DMS 273 treated with DMSO at 0.1 percent for 48 hours (cell line): ENCODE results near the gene NAGLU.
"Not testable (repeated sequence)": the region's sequence is repeated elsewhere in the genome, so short reads cannot be mapped to it uniquely, and the experiment has no call there.

Source experiments
- DNase-seq: peaks from one replicate; lab custom pipeline; 2025; lab: John Stamatoyannopoulos, UW

The NAGLU gene

GRCh38 chr17:42521666-42522262, 14.3 kb upstream of the NAGLU start:
- DNase-seq, result no peak

DNA sequence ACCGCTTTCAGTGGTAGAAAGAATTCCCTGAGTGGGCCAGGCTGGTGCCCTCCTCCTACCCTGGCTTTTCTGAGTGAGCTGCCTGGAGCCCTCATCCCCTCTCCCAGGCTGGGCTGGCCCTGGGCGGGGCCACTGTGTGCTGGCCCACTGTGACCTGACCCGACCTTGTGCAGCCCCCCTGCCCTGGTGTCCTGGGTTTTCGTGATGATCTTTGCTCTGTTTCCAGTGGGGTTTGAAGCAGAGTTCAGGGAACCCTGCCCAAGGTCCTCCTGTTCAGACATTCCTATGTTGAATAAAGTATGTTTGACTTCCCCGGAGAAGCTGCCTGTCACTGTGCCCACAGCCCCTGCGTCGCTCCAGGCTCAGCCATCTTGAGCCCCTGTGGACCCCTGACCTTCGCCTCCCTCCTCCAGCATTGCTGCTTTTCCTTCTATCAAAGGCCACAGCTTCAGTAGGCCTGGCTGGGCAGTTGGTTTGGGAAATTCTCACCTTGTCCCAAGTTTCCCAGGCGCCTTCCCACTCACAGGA, 13.7 kb upstream of the NAGLU start:
- DNase-seq, result no peak

DNA sequence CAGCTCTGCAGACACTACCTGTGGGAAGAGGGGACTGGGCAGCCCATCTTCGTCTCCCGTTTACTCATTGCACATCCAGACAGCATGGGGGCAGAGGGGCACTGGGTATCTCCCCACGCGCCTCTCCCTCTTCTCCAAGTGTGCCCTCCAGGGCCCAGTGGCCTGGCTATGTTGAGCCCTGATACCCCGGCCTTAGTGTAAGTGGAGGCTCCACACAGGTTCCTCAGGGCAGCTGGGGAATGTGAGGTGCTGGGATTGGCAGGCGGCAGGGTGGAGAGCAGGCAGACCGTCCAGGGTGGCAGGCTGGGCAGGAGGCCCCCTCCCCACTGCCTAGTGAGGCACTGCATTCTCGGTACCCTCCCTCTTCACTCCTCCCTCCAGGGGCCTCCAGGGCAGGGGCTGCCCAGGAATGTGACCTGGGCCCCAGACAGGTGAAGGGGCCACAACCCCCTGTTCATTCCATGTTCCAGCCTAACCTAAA, 13.2 kb upstream of the NAGLU start:
- no peak for DNase-seq

DNA sequence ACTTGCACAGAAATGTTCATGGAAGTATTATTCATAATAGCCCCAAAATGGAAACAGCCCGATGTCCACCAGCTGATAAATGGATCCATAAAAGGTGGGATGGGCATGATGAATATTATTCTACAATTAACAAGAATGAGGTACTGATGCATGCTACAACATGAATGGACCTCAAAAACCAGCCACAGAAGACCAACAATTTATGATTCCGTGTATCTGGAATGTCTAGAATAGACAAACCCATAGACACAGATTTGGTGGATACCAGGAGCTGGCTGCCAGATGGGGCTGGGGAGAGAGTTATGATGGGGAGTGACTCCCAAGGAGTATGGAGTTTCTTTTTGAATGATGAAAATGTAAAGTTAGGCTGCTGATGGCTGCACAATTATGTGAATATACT, 10.8 kb upstream of the NAGLU start:
- DNase-seq, result no peak

- DNase-seq, result no peak
These were observed 10.0 kb upstream of the NAGLU start for GRCh38 chr17:42526031-42526444.

DNA sequence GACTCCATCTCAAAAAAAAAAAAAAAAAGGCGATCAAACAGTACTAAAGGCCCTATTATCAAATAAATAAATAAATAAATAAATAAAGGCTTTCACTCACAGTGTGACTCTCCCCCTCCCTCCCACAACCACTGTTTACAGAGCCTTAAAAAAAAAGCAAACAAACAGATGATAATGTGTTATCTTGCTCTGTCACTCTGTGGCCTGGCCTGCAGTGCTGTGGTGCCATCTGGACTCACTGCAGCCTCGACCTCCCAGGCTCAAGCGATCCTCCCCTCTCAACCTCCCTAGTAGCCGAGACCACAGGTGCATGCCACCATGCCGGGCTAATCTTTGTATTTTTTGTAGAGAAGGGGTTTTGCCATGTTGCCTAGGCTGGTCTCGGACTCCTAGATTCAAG, 8.1 kb upstream of the NAGLU start:
- no peak for DNase-seq

- DNase-seq, result no peak
These were observed 7.0 kb upstream of the NAGLU start for GRCh38 chr17:42529061-42529460.

DNA sequence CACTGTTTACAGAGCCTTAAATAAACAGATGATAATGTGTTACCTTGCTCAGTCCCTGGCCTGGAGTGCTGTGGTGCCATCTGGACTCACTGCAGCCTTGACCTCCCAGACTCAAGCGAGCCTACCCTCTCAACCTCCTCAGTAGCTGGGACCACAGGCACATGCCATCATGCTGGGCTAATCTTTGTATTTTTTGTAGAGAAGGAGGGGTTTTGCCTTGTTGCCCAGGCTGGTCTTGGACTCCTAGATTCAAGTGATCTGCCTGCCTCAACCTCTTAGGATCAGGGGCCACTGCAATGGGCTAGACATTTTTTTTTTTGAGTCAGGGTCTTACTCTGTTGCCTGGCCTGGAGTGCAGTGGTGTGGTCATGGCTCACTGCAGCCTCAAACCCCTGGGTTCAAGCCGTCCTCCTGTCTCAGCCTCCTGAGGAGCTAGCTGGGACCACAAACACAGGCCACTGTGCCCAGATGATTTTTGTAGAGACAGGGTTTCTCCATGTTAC, 5.0 kb upstream of the NAGLU start:
- DNase-seq, result no peak

DNA sequence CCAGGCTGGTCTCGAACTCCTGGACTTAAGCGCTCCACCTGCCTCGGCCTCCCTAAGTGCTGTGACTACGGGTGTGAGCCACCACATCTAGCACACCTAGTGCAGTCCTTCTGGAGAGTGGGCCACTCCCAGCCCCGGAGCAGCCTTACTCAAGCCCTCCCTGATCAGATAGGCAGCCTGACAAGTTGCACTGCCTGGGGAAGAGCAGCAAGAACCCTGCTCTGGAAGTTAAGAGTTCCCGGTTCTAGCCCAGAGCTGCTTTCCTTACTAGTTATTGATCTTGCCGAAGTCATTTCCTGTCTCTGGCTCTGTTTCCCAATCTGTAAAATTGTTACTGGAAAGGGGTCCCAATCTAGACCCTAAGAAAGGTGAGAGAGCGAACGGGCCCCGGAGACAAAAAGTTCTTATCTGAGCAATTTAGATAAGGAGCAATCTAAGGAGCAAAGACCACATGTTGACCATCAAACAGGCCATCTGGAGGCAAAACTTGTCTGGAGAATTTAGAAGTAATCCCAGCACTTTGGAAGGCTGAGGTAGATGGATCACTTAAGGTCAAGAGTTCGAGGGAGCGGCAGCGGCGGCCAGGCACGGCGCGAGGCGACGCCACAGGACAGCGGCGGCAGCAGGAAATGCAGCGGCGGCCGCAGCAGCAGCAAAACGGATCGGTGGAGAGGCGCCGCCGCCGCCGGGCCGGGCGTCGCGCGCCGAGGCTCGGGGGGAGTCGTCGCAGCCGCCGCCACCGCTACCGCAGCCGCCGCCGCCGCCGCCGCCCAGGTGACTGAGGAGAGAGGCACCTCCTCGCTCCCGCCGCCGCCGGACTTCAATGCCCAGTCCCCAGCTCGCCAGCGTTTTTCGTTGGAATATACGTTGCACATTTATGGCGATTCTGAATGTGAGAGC, 4.3 kb upstream of the NAGLU start:
- no peak for DNase-seq

DNA sequence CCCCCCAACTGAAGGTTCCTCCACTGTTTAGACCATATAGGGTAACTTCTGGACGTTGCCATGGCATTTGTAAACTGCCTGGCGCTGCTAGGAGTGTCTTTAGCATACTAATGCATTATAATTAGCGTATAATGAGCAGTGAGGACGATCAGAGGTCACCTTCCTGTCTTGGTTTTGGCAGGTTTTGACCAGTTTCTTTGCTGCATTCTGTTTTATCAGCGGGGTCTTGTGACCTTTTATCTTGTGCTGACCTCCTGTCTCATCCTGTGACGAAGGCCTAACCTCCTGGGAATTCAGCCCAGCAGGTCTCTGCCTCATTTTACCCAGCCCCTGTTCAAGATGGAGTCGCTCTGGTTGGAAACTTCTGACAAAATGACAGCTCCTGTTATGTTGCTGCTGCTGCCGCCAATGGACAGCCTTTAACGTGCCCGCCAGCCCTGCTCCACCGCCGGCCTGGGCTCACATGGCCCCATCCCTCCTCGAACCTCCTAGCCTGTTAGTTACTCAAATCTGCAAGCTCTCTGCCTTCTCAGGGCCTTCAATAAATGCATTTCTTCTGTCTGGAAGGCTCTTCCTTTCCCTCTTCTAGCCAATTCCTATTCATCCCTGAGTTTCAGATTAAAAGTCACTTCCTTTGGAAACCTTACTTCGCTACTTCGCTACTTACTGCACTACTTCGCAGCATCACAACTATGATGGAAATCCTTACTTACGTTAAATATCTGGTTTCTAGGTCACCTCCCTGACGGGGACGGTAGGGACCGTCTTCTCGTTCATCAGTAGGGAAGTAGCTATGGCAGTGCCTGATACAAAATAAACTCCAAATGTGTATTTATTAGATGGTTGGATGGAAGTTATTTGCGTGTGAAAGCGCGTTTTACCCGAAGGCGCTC, 640 bp upstream of the NAGLU start:
- no peak for DNase-seq

- peak; percentile 57 for DNase-seq
These were observed 523 bp downstream of the NAGLU start for GRCh38 chr17:42536372-42537155.

DNA sequence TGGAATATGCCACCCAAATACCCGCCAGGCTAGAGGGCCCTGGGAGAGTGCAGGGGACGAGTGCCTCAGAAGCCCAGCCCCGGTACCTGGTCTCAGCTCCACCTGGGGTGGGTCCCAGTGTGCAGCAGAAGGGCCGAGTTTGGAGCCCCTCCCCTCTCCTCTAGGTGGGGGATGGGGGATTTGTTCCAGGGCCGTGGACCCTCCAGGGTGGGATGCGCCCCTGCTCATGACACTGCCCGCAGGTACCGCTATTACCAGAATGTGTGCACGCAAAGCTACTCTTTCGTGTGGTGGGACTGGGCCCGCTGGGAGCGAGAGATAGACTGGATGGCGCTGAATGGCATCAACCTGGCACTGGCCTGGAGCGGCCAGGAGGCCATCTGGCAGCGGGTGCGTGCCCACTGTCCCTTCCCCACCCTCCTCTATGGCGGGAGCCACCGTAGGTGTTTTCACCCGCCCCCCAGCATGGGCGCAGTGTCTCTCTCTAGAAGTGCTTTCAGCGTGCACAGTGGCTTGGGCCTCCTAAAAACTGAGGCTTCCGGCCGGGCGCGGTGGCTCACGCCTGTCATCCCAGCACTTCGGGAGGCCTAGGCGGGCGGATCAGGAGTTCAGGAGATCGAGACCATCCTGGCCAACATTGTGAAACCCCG, 1.2 kb downstream of the NAGLU start:
- DNase-seq, result no peak

DNA sequence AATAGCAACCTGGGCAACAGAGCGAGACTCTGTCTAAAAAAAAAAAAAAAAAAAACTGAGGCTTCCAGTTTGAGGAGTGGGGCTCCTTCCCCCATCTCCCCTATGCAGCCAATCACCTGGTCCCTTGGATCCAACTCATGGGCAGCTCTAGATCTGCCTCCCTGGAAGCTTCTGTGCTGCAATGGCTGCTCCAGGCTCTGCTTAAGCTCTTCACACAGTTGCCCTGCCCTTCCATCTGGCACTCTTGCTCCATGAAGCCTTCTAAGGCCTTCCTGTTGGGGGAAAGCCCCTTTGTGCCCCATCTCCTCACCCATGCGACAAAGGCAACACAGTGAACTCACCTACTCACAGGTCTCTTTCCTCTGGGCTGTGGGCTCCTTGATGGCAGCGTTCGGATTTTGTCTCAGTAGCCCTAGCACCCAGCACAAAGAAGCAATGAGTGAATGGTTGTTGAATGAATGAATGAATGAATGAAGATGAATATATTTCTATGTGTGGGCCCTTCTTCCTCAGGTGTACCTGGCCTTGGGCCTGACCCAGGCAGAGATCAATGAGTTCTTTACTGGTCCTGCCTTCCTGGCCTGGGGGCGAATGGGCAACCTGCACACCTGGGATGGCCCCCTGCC, 1.9 kb downstream of the NAGLU start:
- DNase-seq, result no peak

DNA sequence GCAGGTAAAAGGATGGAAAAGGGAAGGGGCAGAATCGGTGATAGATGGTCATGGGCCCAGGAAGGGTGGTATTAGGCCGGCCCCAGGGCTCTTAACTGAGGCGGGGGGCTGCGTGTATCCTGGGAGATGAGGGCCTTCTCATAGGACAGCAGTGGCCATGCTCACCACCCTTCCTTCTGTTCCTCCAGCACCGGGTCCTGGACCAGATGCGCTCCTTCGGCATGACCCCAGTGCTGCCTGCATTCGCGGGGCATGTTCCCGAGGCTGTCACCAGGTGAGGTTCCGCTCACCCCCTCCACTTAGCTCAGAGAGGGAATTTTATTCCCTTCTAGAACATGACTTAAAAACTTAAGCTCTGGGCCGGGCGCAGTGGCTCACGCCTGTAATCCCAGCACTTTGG, 2.4 kb downstream of the NAGLU start:
- DNase-seq, result no peak

DNA sequence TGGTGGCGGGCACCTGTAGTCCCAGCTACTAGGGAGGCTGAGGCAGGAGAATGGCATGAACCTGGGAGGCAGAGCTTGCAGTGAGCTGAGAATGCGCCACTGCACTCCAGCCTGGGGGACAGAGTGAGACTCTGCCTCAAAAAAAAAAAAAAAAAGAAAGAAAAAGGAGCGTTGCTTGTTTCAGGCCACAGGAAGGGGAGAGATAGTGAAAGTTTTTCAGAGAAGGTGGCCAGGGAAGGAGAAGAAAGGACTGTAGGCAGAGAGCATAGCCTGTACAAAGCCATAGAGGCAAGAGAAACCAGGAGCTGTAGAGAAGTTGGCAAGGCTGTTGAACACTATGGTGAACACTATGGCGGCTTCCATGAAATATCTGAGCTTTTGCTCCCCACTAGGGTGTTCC, 4.5 kb downstream of the NAGLU start:
- not testable (repeated sequence) for DNase-seq

DNA sequence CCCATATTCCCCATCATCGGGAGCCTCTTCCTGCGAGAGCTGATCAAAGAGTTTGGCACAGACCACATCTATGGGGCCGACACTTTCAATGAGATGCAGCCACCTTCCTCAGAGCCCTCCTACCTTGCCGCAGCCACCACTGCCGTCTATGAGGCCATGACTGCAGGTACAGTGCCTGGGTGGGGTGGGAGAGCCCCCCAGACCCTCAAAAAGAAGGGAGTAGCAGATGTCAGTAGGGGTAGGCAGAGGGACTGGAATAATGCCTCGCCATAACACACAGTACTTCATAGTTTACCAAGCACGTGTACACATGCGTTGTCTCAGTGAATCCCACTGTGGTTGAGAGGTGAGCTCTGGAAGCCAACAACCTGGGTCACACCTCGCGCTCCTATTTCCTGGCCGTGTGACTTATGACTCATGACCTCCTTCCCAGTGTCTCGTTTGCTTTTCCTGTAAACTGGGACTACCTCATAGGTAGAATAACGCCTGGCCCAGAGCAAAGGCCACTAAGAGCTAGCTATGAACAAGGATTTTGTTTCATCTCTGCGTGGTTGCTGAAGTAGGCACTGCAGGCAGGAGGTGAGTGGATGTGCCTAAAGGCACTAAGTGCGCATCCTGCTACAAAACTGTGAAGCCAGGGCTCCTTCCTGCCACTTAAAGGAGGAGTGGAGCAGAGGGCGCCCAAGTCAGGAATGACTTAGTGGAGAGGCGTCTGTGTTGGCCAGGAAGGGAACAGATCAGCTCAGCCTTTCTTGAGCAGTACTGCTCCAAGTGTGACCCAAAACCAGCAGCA, 5.2 kb downstream of the NAGLU start:
- no peak for DNase-seq

DNA sequence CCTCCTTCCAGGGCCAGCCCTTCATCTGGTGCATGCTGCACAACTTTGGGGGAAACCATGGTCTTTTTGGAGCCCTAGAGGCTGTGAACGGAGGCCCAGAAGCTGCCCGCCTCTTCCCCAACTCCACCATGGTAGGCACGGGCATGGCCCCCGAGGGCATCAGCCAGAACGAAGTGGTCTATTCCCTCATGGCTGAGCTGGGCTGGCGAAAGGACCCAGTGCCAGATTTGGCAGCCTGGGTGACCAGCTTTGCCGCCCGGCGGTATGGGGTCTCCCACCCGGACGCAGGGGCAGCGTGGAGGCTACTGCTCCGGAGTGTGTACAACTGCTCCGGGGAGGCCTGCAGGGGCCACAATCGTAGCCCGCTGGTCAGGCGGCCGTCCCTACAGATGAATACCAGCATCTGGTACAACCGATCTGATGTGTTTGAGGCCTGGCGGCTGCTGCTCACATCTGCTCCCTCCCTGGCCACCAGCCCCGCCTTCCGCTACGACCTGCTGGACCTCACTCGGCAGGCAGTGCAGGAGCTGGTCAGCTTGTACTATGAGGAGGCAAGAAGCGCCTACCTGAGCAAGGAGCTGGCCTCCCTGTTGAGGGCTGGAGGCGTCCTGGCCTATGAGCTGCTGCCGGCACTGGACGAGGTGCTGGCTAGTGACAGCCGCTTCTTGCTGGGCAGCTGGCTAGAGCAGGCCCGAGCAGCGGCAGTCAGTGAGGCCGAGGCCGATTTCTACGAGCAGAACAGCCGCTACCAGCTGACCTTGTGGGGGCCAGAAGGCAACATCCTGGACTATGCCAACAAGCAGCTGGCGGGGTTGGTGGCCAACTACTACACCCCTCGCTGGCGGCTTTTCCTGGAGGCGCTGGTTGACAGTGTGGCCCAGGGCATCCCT, 7.4 kb downstream of the NAGLU start:
- no peak for DNase-seq

DNA sequence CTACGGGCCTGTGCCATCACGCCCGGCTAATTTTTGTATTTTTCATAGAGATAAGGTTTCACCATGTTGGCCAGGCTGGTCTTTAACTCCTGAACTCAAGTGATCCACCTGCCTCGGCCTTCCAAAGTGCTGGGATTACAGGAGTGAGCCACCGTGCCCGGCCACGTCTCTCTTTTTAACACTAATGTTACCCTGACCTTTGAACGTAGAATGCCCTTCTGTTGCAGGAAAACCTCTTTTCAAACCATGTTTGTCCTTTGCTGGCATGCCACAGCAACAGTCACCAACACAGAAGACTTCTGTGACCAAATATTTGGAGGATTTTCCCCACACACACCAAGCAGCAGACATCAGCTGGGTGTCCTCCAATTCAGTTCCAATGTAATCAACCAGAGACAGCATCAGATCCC, 8.8 kb downstream of the NAGLU start:
- no peak for DNase-seq
